ENCODE results near the gene SH3YL1.

SH3YL1 gene

DNA sequence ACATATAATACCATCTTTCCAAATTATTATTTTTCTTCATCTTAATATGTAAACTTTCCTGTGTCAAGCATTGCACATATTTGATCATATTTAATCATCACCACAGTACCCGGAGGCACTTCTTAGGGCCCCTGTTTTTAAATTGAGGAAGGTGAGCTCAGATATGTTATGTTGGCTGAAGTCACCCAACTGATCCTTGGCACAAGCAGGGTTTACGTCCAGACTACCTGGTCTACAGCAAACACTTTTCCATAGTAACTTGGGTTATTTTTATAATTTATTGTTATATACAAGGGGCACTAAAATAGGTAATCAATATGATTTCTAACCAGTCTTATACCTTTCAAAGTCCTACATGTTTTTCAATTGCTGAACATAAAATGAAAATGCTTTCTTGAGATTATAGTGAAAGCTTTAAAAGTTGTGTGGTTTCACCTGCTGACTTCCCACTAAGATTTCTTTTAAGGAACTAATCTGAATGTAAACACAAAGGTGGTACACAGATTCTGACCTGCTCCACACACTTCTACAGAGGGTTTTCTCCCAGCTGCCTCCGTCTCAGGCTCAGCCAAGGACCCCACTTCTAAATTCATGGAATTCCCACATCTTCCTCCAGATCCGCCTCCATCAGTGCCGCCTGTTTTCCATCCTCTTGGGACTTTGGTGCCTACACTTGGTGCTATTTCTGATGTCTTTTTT is 52.2 kb downstream of the SH3YL1 start:
- TF ChIP-seq, protein P1, sequence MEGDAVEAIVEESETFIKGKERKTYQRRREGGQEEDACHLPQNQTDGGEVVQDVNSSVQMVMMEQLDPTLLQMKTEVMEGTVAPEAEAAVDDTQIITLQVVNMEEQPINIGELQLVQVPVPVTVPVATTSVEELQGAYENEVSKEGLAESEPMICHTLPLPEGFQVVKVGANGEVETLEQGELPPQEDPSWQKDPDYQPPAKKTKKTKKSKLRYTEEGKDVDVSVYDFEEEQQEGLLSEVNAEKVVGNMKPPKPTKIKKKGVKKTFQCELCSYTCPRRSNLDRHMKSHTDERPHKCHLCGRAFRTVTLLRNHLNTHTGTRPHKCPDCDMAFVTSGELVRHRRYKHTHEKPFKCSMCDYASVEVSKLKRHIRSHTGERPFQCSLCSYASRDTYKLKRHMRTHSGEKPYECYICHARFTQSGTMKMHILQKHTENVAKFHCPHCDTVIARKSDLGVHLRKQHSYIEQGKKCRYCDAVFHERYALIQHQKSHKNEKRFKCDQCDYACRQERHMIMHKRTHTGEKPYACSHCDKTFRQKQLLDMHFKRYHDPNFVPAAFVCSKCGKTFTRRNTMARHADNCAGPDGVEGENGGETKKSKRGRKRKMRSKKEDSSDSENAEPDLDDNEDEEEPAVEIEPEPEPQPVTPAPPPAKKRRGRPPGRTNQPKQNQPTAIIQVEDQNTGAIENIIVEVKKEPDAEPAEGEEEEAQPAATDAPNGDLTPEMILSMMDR (IDR thresholded peaks at IDR 0.05), result no peak
- no peaks in the 10 kb centered on the region for H3K9me3 ChIP-seq (ENCODE audit: control insufficient read depth, low read length)
- H3K79me2 ChIP-seq, result no peaks in the 10 kb centered on the region
- H3K27me3 ChIP-seq (ENCODE audit: control insufficient read depth, insufficient read depth, low read length), result no peaks in the 10 kb centered on the region
- no peak overlapping the region for H2AFZ ChIP-seq
- H3K36me3 ChIP-seq (ENCODE audit: control insufficient read depth, insufficient read depth, low read length), result no peaks in the 10 kb centered on the region
- no peak overlapping the region for H3K27ac ChIP-seq
- H3K4me2 ChIP-seq (ENCODE audit: low read length), result no peak overlapping the region
- H3K4me1 ChIP-seq, result no peaks in the 10 kb centered on the region
- H3K9ac ChIP-seq, result no peak overlapping the region
- H3K4me3 ChIP-seq (ENCODE audit: low read depth, low read length), result no peak overlapping the region

DNA sequence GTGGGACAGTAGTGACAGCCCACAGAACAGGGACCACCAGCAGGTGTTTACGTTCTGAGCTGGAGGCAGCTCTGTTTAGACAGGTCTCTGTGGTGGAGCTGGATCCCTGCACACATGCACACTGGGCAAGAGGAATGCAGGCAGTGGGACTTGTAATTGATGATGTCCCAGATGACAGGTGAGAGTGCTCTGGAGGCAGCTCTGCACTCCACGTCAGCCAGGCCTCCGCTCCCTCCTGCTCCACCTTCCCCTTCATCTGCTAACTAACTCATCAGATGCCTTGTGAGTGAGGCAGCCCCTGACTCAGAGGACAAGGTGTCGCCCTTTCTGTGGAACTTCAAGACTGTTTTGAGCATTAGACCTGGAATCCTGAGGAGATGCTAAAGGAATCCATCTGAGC is 53.2 kb downstream of the SH3YL1 start:
- TF ChIP-seq, protein P1 (IDR thresholded peaks at IDR 0.05), result no peak
- H2AFZ ChIP-seq, result no peak overlapping the region
- no peaks in the 10 kb centered on the region for H3K9me3 ChIP-seq (ENCODE audit: control insufficient read depth, low read length)
- H3K4me3 ChIP-seq (ENCODE audit: low read depth, low read length), result no peak overlapping the region
- no peaks in the 10 kb centered on the region for H3K4me1 ChIP-seq
- no peak overlapping the region for H3K4me2 ChIP-seq (ENCODE audit: low read length)
- no peaks in the 10 kb centered on the region for H3K36me3 ChIP-seq (ENCODE audit: control insufficient read depth, insufficient read depth, low read length)
- H3K27ac ChIP-seq, result no peak overlapping the region
- no peak overlapping the region for H3K9ac ChIP-seq
- H3K27me3 ChIP-seq (ENCODE audit: control insufficient read depth, insufficient read depth, low read length), result no peaks in the 10 kb centered on the region
- H3K79me2 ChIP-seq, result no peaks in the 10 kb centered on the region

DNA sequence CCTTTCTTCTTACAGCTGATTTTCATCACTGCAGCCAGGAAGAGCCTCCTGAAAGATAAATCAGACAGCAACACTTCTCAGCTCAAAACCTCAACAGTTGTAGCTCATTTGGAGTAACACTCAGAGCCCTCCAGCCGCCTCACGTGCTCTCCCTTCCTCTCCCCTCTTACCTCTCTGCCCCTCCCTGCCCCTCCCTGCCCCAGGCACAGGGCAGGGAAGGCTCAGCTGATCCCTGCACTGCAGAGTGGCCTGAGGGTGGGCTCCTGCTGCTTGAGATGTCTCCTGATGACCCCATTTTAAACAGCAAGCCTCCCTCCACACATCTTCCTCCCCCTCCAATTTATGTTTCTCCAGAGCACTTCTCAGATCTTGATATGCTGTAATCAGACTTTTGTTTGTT is 54.4 kb downstream of the SH3YL1 start:
- H3K27ac ChIP-seq, result no peak overlapping the region
- H3K4me1 ChIP-seq, result no peaks in the 10 kb centered on the region
- H3K79me2 ChIP-seq, result no peaks in the 10 kb centered on the region
- no peaks in the 10 kb centered on the region for H3K36me3 ChIP-seq (ENCODE audit: control insufficient read depth, insufficient read depth, low read length)
- no peaks in the 10 kb centered on the region for H3K27me3 ChIP-seq (ENCODE audit: control insufficient read depth, insufficient read depth, low read length)
- H3K4me3 ChIP-seq (ENCODE audit: low read depth, low read length), result no peak overlapping the region
- no peak overlapping the region for H3K4me2 ChIP-seq (ENCODE audit: low read length)
- no peak overlapping the region for H3K9ac ChIP-seq
- no peak overlapping the region for H2AFZ ChIP-seq
- no peaks in the 10 kb centered on the region for H3K9me3 ChIP-seq (ENCODE audit: control insufficient read depth, low read length)
- TF ChIP-seq, protein P1 (IDR thresholded peaks at IDR 0.05), result no peak

DNA sequence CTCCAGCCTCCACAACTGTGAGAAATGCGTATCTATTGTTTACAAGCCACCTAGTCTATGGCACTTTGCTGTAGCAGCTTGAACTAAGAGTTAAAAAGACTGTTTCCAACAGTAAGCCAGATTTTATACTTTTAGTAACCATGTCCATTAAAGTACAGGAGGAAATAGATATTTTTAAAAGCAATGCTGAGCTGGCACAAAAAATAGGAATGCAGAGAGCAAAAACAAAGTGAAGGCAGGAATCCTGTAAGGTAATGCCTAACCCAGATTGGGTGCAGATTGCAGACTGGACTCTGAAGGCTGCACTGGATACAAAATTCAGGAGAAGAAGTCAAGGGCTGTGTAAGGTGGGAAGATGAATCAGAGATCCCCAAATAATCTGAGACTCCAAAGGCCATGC is 55.5 kb downstream of the SH3YL1 start:
- no peak overlapping the region for H3K4me2 ChIP-seq (ENCODE audit: low read length)
- TF ChIP-seq, protein P1 (IDR thresholded peaks at IDR 0.05), result no peak
- no peak overlapping the region for H2AFZ ChIP-seq
- H3K27ac ChIP-seq, result no peak overlapping the region
- H3K27me3 ChIP-seq (ENCODE audit: control insufficient read depth, insufficient read depth, low read length), result no peaks in the 10 kb centered on the region
- H3K4me1 ChIP-seq, result no peaks in the 10 kb centered on the region
- no peaks in the 10 kb centered on the region for H3K9me3 ChIP-seq (ENCODE audit: control insufficient read depth, low read length)
- no peak overlapping the region for H3K9ac ChIP-seq
- H3K36me3 ChIP-seq (ENCODE audit: control insufficient read depth, insufficient read depth, low read length), result no peaks in the 10 kb centered on the region
- no peaks in the 10 kb centered on the region for H3K79me2 ChIP-seq
- no peak overlapping the region for H3K4me3 ChIP-seq (ENCODE audit: low read depth, low read length)

DNA sequence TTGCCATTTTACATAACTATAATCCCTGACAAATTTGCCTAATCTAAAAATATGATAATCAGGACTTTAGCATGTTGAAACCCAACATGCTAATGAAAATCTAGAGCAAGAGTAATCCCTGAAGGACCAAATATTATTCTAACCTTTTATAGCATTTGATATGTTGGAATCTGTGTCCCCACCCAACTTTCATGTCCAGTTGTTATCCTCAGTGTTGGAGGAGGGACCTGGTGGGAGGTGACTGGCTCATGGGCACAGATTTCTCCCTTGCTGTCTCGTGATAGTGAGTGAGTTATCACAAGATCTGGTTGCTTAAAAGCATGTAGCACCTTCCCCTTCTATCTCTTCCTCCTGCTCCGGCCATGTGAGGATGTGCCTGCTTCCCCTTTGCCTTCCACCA is 59.8 kb downstream of the SH3YL1 start:
- TF ChIP-seq, protein P1 (IDR thresholded peaks at IDR 0.05), result no peak

More for the DNA sequence above, 59.8 kb downstream of the SH3YL1 start:
- no peak overlapping the region for H3K4me2 ChIP-seq (ENCODE audit: low read length)
- no peaks in the 10 kb centered on the region for H3K4me1 ChIP-seq
- no peaks in the 10 kb centered on the region for H3K9me3 ChIP-seq (ENCODE audit: control insufficient read depth, low read length)
- H3K4me3 ChIP-seq (ENCODE audit: low read depth, low read length), result no peak overlapping the region
- no peak overlapping the region for H3K27ac ChIP-seq
- no peaks in the 10 kb centered on the region for H3K36me3 ChIP-seq (ENCODE audit: control insufficient read depth, insufficient read depth, low read length)
- no peaks in the 10 kb centered on the region for H3K27me3 ChIP-seq (ENCODE audit: control insufficient read depth, insufficient read depth, low read length)
- no peak overlapping the region for H3K9ac ChIP-seq
- H2AFZ ChIP-seq, result no peak overlapping the region
- H3K79me2 ChIP-seq, result no peaks in the 10 kb centered on the region

All from parathyroid adenoma (tissue), 2 donors.